HG03159 (cell line): Measurements from ENCODE around the gene PIBF1.
"Not testable (repeated sequence)": the region's sequence is repeated elsewhere in the genome, so short reads cannot be mapped to it uniquely, and the experiment has no call there.

Experiments
- ATAC-seq: cut with Tn5 transposase; IDR thresholded peaks from one replicate; pipeline ENCODE4 v1.9.1; 2021; ENCODE audit warnings: mild to moderate bottlenecking, moderate library complexity; ENCODE audit not compliant: unreplicated experiment

PIBF1 gene

GRCh38 chr13:72901546-72901945 is 119.6 kb downstream of the PIBF1 start:
- ATAC-seq = not testable (repeated sequence)

GRCh38 chr13:72908416-72908815 is 126.5 kb downstream of the PIBF1 start:
- no peak for ATAC-seq

GRCh38 chr13:72911981-72912380 is 130.0 kb downstream of the PIBF1 start:
- no peak for ATAC-seq

- no peak for ATAC-seq
These were observed 138.2 kb downstream of the PIBF1 start for GRCh38 chr13:72920097-72920496.

GRCh38 chr13:72931311-72931710 is 149.4 kb downstream of the PIBF1 start:
- ATAC-seq = no peak

GRCh38 chr13:72932250-72932649 is 150.3 kb downstream of the PIBF1 start:
- no peak for ATAC-seq

- not testable (repeated sequence) for ATAC-seq
These were observed 164.3 kb downstream of the PIBF1 start for GRCh38 chr13:72946267-72946666.

- ATAC-seq = no peak
These were observed 170.7 kb downstream of the PIBF1 start for GRCh38 chr13:72952529-72953141.

GRCh38 chr13:72953391-72953965 is 171.5 kb downstream of the PIBF1 start:
- ATAC-seq = no peak

- no peak for ATAC-seq
These were observed 177.7 kb downstream of the PIBF1 start for GRCh38 chr13:72959643-72960042.

- ATAC-seq = no peak
These were observed 178.2 kb downstream of the PIBF1 start for GRCh38 chr13:72960114-72960513.

GRCh38 chr13:72960541-72960940 is 178.6 kb downstream of the PIBF1 start:
- ATAC-seq = no peak

- peak; percentile 87 for ATAC-seq
These were observed 181.8 kb downstream of the PIBF1 start for GRCh38 chr13:72963762-72964161.

- no peak for ATAC-seq
These were observed 188.5 kb downstream of the PIBF1 start for GRCh38 chr13:72970301-72970880.

- no peak for ATAC-seq
These were observed 189.0 kb downstream of the PIBF1 start for GRCh38 chr13:72970956-72971355.

GRCh38 chr13:72973234-72973633 is 191.3 kb downstream of the PIBF1 start:
- ATAC-seq = no peak

GRCh38 chr13:72983085-72983768 is 201.3 kb downstream of the PIBF1 start:
- no peak for ATAC-seq

- ATAC-seq = no peak
These were observed 203.7 kb downstream of the PIBF1 start for GRCh38 chr13:72985610-72986009.

- no peak for ATAC-seq
These were observed 204.3 kb downstream of the PIBF1 start for GRCh38 chr13:72986197-72986596.

GRCh38 chr13:72990953-72991352 is 209.0 kb downstream of the PIBF1 start:
- ATAC-seq = no peak

- ATAC-seq = no peak
These were observed 216.1 kb downstream of the PIBF1 start for GRCh38 chr13:72998012-72998411.
